ENCODE measurements around the gene OSBPL8.
"Not testable (repeated sequence)": the region's sequence is repeated elsewhere in the genome, so short reads cannot be mapped to it uniquely, and the experiment has no call there.

Gene OSBPL8

DNA sequence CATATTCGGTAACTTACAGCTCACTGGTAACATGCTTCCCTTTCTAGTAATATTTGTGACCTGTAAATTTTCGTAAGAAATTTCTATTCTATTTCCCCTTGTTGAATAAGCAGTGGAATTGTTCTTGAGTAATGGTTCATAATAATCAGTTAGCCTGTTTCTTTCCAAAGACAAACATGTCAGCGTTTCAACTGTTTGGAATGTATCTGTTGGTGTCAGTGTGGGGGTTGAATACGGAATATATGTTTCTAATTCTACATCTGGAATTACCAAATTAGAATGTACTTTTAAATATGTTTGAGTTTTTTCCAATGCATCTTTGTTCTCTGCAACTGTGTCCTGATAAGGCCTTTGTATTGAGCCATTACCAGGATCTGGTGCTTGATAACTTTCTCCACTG lies 213.3 kb downstream of the OSBPL8 start:
- no peak for DNase-seq

DNA sequence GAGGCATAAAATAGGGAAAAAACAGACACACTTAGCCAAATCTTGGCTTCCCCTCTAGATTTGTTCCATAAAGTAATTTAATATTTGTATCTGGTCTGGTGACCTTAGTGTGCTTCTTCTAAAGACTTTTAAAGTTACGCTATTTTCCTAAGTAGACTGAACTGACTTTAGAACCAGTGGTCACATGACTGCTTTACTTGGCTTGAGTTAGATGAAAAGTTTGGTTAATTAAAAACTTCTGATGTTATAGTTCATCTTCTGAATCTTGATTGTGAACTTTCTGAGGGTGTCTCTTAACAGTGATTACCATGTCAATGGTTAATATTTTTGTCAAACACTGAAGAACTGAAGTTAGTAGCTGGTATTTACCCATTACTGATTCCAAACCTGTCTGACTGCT lies 214.0 kb downstream of the OSBPL8 start:
- DNase-seq, result no peak

DNA sequence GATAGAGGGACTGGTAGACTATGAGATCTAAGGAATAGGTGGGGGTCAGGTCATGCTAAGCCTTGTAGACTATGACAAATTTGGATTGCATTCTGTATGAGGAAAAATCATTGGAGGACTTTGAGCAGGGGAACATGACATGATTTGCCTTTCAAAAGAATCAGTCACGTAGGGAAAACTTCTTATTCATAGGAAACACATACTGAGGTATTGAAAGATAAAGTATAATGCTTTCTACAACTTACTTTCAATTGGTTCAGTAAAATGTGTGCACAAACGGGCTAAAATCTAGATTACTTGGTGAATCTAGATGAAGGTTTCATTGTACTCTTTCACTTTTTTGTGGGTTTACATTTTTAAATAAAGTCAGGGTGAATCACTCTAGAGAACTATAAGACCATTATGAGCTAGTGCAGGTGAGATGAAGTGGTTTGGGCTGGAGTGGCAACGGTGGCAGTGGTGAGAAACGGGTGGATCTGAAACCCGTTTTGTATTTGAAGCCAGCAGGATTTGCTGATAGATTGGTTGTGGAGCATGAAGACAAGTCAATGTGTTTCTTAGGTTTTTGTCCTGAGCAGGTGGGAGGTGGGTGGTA lies 218.0 kb downstream of the OSBPL8 start:
- DNase-seq, result no peak

DNA sequence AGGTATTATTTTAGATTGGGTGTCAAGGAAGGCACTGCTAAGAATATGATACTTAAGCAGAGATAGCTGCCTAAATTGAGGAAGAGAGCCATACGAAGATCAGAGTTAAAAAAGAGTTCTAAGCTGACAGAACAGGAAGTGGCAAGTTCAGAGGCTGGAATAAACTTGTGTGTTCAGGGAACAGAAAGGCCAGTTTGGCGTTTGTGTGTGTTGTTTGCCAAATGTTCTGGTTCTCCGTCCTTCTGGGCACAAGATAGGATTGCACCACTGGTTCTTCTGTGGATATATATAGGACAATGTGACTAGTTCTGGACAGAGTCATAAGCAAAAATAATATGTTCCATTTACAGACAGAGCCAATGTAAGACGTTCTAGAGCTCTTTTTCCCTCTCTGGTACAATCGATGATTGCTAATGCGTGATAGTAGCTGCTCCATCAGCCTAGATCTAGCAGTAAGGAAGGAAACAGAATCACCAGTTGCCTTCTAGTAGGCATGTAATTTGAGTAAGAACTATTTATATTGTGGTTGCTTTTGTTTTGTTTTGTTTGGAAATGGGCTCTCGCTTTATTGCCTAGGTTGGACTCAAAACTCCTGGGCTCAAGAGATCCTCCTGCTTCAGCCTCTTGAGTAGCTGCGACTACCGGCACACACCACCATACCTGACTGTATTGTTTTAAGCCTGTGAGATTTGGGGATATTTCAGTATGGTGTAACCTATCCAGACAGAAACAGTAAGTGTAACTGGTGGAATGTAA lies 218.7 kb downstream of the OSBPL8 start:
- DNase-seq, result no peak

DNA sequence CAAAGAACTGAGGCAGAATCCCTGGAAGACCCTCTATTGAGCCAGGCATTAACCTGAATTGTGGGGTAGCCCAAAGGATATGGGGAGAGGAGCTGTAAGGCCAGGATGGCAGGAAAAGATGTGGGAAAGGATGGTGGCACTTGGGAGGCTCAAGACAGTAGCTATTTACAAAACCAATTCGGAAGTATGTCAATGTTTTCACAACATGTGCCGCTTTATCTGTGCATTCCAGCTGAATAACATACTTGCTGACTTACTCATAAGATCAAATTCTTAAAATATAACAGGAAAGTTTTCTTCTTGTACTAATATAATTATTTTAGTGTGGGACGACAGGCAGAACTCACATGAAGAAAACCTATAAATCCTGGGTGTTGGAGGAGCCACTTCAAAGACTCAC lies 222.0 kb downstream of the OSBPL8 start:
- no peak for DNase-seq

DNA sequence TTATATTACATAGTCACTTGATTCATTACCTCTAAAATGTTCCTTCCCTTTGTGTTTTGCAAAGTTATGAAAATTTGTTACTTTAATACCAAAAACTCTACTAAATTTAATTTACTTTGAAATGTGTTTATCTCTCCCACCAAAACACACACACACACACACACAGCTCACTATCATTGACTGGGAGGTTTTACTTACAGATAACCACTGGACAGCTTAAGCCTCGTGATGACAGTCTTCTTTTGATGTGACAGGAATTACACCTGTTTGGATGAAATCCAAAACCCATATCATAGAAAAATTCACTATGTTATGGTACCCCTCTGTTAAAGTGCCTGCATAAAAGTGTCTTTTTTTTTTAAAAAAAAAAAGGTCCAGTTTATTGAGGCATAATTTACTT lies 227.0 kb downstream of the OSBPL8 start:
- DNase-seq, result no peak

DNA sequence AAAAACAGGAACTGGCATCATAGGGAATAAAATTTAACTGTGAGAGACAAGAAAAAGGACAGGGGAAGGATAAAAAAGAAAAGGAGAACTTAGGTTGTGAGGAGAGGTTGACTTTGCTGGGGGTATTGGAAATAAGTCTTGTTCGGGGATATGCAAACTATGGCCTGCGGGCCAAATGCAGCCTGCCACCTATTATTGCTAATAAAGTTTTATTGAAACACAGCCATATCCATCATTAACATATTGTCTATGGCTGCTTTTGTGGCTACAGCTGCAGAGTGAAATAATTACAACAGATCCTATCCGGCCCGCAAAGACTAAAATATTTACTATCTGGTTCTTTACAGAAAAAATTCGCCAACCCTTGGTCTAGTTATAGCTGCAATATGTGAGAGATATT lies 230.0 kb downstream of the OSBPL8 start:
- DNase-seq, result no peak

DNA sequence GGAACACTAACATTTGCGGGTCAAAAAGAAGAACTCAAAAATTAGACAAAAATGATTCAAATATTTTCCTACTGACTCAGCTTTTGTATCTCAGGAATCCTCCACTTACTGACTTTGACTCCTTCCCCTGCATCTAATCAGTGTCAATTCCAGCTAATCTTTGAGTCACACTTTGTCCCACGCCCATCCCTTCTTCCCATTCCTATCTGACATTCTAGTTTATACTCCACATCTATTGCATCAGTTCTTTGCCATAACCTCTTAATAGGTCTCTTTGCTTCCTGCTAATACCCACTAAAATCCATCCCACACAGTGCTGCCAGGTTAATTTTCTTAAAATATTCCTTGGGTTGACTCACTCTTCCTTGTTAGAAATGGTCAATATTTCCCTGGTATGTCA lies 230.4 kb downstream of the OSBPL8 start:
- no peak for DNase-seq

DNA sequence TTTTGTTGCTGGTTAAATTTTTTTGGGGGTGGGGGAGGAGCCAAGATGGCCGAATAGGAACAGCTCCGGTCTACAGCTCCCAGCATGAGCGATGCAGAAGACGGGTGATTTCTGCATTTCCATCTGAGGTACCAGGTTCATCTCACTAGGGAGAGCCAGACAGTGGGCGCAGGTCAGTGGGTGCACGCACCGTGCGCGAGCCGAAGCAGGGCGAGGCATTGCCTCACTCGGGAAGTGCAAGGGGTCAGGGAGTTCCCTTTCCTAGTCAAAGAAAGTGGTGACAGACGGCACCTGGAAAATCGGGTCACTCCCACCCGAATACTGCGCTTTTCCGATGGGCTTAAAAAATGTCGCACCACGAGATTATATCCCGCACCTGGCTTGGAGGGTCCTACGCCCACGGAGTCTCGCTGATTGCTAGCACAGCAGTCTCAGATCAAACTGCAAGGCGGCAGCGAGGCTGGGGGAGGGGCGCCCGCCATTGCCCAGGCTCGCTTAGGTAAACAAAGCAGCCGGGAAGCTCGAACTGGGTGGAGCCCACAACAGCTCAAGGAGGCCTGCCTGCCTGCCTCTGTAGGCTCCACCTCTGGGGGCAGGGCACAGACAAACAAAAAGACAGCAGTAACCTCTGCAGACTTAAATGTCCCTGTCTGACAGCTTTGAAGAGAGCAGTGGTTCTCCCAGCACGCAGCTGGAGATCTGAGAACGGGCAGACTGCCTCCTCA lies 239.8 kb downstream of the OSBPL8 start:
- not testable (repeated sequence) for DNase-seq

DNA sequence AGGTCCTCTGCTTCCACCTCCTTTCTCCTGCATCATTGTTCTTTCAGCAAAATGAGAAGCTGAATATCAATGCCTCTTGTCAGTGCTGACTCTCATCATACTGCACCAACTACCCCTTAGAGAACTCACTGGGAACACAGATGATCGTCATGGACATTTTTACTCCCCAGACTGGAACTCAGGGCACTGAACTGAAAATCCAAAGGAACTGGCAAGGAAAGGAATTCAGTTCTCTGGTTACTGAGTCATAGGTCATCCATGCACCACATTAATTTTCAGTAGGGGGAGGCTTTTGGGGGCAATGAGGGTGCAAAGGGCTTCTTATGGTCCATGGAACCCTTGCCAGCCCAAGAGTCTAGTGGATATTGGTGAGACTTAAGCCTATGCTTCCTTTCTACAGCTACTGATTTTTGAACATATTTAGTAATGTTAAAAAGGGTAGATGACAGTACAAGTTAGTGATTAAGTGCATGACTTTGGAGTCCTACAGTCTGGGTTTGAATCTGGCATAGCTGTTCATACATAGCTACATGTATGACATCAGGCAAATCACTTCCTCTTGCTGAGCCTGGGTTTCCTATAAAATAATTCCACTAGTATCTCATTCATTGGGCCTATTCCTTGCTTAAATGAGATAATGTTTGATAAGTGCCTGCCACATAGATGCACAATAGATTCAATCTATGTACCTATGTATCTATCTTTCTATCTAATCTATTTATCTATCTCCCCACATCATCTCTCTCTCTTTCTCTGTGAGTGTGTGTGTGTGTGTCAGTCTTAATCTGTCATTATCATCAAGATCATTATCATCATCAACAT lies 240.6 kb downstream of the OSBPL8 start:
- no peak for DNase-seq

DNA sequence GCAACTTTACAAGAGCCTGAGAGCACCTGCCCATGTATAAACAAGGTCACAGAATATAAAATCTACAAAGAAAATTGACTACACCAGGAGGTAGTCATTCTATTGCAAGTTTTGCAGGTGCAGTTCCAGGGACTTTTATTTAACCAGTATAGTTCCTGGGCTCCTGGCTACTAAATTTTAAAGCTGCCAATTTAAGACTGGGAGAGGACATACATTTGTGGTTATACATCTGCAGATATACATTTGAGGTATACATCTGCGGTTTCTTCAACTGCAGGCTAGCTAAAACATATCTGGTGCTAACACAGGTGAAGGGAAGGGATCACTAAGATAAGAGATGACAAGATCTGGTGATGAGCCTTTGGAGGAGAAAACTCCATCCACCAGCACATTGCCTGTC lies 241.6 kb downstream of the OSBPL8 start:
- DNase-seq, result no peak

DNA sequence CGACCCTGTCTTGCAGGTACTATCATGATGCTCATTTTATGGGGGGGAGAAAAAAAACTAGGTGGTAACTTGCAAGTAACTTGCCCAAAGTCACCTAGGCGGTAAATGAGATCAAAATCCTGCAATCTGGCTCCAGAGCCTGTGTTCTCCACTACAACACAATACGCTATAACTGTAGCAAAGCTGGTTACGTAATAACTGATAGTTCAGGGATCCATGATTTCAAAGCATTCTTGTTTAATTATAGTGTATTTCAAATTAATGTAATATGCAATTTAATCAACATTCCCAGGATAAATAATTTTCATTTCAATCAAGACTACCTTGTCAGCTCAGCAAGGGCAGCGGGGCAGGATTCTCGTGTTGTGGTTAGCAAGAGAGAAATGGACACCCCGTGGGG lies 243.1 kb downstream of the OSBPL8 start:
- no peak for DNase-seq

DNA sequence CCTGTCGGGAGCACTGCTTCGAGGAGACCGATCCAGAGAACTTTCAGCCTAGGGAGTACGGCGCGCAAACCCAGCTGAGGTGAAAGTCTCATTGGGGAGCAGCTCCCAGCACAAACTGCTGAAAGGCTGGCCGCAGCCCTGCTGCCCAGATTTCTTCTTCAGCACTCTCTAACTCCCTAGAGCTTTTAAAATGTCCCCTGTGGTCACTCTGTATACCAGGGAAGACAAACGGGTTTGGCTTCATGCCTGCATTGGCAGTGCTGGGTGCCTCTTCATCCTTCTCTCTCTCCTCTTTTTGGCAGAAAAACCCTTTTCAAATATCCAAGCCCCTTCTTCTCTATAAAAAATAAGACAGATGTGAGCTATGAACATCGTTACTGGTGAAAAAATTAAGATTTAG lies 246.3 kb downstream of the OSBPL8 start:
- DNase-seq, result no peak

DNA sequence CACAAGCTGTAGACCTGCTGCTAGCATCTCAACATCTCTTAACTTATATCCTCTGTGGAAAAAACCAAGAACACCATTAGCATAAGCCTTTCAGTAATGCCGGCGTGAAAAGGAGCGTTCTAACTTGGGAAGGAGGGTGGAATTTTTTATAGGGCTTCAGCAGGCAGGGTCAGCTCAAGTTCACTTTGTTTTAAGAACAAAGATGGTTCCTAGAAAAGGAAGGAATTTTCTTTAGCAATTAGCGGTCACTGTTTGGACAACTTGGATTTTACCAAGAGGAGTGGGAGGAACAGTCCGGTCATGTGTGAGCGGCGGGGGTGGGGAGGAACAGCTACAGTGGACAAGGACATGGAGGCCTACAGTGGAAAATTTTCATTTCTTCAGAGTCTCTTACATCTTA lies 247.3 kb downstream of the OSBPL8 start:
- no peak for DNase-seq

DNA sequence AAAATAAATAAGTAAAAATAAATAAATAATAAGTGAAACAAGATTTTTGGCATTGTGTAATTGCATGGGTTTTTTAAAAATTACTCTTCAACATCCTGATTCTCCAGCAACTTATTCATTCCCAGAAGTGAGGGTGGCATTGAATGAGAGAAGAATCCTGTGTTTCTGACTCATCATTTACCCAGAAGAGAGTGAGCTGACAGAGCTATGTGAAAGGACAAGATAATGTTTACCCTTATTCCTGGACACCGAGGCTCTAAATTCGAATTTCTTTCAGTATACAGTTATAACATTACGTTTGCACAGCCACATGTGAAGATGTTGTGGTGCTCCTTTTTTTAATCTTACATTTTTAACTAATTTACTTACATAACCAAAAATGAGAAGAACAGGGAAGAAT lies 247.8 kb downstream of the OSBPL8 start:
- DNase-seq, result no peak

DNA sequence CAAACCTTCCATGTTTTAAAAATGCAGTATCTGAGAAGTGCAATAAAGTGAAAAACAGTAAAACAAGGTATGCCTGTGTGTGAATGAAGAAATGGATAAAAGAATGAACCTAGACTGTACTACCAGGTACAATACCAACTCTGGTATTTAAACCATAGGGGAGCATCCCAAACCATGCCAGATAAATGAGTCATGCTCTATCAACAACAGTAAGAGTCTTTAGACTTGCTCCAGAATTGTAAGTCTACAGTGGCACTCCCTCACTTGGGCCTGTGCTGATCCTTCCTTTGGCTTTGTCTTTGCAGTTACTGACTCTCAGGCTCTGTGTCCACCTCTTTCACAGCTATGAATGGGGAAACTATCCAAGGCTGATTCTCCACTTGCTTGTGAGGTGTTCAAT lies 249.5 kb downstream of the OSBPL8 start:
- no peak for DNase-seq

DNA sequence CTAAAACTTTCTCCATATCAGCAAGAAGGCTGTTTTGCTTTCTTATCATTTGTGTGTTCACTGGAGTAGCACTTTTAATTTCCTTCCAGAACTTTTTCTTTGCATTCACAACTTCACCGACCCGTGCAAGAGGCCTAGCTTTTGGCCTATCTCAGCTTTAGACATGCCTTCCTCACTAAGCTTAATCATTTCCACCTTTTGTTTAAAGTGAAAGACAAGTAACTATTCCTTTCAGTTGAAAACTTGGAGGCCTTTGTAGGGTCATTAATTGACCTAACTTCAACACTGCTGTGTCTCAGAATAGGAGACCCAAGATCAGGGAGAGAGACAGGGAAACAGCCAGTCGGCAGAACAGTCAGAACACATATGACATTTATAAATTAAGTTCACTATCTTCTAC lies 250.7 kb downstream of the OSBPL8 start:
- DNase-seq, result no peak

DNA sequence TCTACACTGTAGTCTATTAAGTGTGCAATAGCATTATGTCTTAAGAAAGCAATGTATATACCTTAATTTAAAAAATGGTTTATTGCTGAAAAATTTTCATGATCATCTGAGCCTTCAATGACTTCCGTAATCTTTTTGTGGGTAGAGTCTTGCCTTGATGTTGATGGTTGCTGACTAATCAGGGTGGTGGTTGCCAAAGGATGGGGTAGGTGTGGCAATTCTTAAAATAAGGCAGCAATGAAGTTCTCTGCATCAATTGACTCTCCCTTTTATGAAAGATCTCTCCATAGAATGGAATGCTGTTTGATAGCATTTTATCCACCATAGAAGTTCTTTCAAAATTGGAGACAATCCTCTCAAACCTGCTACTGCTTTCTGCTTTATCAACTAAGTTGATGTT lies 252.5 kb downstream of the OSBPL8 start:
- no peak for DNase-seq

DNA sequence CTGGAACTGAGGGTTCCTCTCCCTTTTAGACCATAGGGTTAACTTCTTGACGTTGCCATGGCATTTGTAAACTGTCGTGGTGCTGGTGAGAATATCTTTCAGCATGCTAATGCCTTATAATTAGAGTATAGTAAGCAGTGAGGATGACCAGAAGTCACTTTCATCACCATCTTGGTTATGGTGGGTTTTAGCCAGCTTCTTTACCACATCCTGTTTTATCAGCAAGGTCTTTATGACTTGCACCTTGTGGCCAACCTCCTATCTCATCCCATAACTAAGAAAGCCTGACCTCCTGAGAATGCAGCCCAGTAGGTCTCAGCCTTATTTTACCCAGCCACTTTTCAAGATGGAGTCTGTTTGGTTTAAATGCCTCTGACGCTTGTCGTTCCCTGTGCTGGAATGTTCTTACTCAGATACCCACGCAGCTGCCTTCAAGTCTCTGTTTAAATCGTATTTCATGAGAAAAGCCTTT lies 255.5 kb downstream of the OSBPL8 start:
- DNase-seq, result no peak

DNA sequence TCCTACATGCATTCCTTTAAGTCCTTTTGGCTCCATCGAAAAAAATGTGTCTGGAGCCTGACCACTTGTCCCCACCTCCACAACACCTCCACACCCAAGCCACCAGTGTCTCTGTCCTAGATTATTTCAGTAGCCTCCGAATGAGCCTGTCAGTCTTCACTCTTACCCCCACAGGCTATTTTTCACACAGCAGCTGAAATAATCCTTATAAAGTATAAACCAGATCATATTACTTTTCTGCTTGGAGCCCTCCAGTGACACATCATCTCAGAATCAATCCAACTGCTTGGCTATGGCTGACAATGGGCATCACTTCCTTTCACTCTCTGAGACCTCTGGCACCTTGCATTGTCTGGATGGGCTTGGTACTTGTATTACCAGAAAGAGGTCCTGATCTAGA lies 256.2 kb downstream of the OSBPL8 start:
- DNase-seq, result no peak
